Measurements from ENCODE around the gene CACNA2D3. TPM values are rescaled to one million over a fixed set of nuclear protein-coding genes. Genes with fewer than 3 reads are reported as not detected.

CACNA2D3 gene
- total RNA-seq, 1 donor from 2014 or later, result 21.2 TPM

DNA sequence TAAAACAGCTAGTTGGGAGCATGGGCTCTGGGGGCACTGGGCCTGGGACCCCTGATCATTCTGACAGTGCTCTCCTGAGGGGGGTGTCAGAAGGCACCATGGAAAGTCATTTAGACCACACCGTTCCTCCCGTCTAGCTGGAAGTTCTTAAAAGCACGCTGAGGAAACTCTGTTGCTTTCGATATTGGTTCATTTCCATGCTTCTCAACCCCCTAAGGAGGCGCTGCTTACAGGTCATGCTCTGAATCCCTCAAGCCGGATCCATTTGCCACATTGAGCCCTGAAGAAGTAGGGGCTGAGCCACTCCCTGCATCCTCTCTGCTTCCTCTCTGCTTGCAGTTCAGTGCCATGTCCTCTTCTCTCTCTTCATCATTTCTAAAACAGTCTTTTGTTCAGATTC, 187.2 kb downstream of the CACNA2D3 start:
- TF ChIP-seq CTCF (IDR thresholded peaks at IDR 0.05; ENCODE audit: borderline replicate concordance), result no peak
- H3K27me3 ChIP-seq (ENCODE audit: low read depth), result no peaks in the 10 kb centered on the region
- no peaks in the 10 kb centered on the region for H3K36me3 ChIP-seq
- no peak overlapping the region for H3K4me3 ChIP-seq
- DNase-seq, result no peak
- H3K27ac ChIP-seq (replicated peaks), result no peak overlapping the region
- H3K4me1 ChIP-seq, result no peaks in the 10 kb centered on the region
- H3K9me3 ChIP-seq (replicated peaks), result no peaks in the 10 kb centered on the region
- intact Hi-C loops (cut with micrococcal nuclease), result no loop called here

DNA sequence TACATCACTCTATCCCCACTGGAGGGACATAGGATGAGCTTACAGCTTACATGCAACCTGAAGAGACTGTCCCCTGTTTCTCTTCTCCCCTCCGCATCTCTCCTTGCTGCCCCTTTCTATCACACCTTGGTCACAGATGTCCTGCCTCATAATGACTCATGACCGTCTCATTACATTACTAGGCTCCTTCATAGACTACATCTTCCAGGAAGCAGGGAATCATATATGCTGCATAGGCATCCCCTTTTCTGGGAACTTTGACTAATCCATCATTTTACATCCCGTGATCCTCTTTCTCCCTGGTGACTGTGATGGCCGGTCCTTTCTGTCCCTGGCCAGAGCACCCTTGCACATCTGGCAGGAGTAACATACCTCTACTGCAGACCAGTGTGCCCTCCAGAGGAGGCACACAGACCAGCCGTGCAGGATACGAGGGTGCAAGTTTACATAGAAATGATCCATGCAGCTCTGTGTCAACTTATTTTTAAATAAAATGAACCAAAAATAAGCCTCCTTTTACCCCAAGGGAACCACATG, 188.9 kb downstream of the CACNA2D3 start:
- no peak overlapping the region for H3K27ac ChIP-seq (replicated peaks)
- H3K36me3 ChIP-seq, result no peaks in the 10 kb centered on the region
- no peaks in the 10 kb centered on the region for H3K4me1 ChIP-seq
- no peaks in the 10 kb centered on the region for H3K27me3 ChIP-seq (ENCODE audit: low read depth)
- DNase-seq, result no peak
- H3K4me3 ChIP-seq, result no peak overlapping the region
- TF ChIP-seq CTCF (IDR thresholded peaks at IDR 0.05; ENCODE audit: borderline replicate concordance), result no peak
- H3K9me3 ChIP-seq (replicated peaks), result no peaks in the 10 kb centered on the region
- intact Hi-C loops (cut with micrococcal nuclease), result no loop called here

GRCh38 chr3:54312156-54312899, 190.0 kb downstream of the CACNA2D3 start:
- Histone ChIP-seq H3K4me3 (no peak overlapping the region), H3K9me3 (replicated peaks) (no peaks in the 10 kb centered on the region), H3K36me3 (no peaks in the 10 kb centered on the region), H3K27me3 (ENCODE audit: low read depth) (no peaks in the 10 kb centered on the region), H3K27ac (replicated peaks) (no peak overlapping the region), H3K4me1 (no peaks in the 10 kb centered on the region)
- no peak for TF ChIP-seq CTCF (IDR thresholded peaks at IDR 0.05; ENCODE audit: borderline replicate concordance)
- DNase-seq, result no peak
- intact Hi-C loops (cut with micrococcal nuclease), result no loop called here

GRCh38 chr3:54313418-54313817, 191.1 kb downstream of the CACNA2D3 start:
- H3K36me3 ChIP-seq, result no peaks in the 10 kb centered on the region
- intact Hi-C loops (cut with micrococcal nuclease), result no loop called here
- no peak overlapping the region for H3K27ac ChIP-seq (replicated peaks)
- H3K9me3 ChIP-seq (replicated peaks), result no peaks in the 10 kb centered on the region
- no peaks in the 10 kb centered on the region for H3K27me3 ChIP-seq (ENCODE audit: low read depth)
- DNase-seq, result no peak
- no peak overlapping the region for H3K4me3 ChIP-seq
- H3K4me1 ChIP-seq, result no peaks in the 10 kb centered on the region
- TF ChIP-seq CTCF (IDR thresholded peaks at IDR 0.05; ENCODE audit: borderline replicate concordance), result no peak

DNA sequence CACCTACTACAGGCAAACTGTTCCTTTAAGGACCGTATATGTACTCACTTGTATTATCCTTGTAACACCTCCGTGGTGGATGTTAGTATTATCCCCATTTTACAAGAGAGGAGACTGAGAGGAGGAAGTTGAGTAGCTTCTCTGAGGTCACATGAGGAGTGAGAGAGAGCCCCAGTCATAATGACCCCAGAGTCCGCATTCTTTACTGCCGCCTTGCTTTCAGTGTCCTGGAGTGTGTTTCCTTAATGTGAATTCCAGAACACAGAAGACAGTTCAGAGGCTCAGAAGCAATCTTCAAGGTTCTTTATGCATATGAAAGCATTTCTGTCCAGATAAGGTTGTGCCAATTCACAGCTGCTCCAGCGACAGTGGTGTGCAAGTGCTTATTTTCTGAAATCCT, 199.2 kb downstream of the CACNA2D3 start:
- DNase-seq, result no peak
- H3K27me3 ChIP-seq (ENCODE audit: low read depth), result no peaks in the 10 kb centered on the region
- no peaks in the 10 kb centered on the region for H3K4me1 ChIP-seq
- H3K9me3 ChIP-seq (replicated peaks), result no peaks in the 10 kb centered on the region
- no peak overlapping the region for H3K4me3 ChIP-seq
- TF ChIP-seq CTCF (IDR thresholded peaks at IDR 0.05; ENCODE audit: borderline replicate concordance), result no peak
- no peaks in the 10 kb centered on the region for H3K36me3 ChIP-seq
- no peak overlapping the region for H3K27ac ChIP-seq (replicated peaks)
- intact Hi-C loops (cut with micrococcal nuclease), result no loop called here
